Activated T-helper 17 cell treated with anti-CD3 and anti-CD28 coated beads, Interleukin-2, amount 50 U/mL, for 72 hours (primary cell): ENCODE data around the gene SLC6A16. TPM values are rescaled to one million over a fixed set of nuclear protein-coding genes. Genes with fewer than 3 reads are reported as not detected.
"Not testable (repeated sequence)": the region's sequence is repeated elsewhere in the genome, so short reads cannot be mapped to it uniquely, and the experiment has no call there.

Experiments
- ATAC-seq: fragments of 150-1000 bp; cut with Tn5 transposase; replicated peaks from 2 replicates; pipeline ENCODE4 v1.10.0; 2021; ENCODE audit warnings: mild to moderate bottlenecking, moderate library complexity
- H3K27ac Mint-ChIP-seq: one replicate; pipeline ENCODE4 v1.8.0; 2022; ENCODE audit warnings: mixed read lengths
- H3K27me3 Mint-ChIP-seq: one replicate; pipeline ENCODE4 v1.8.0; 2022; ENCODE audit warnings: mixed read lengths
- H3K36me3 Mint-ChIP-seq: one replicate; pipeline ENCODE4 v1.8.0; 2022; ENCODE audit warnings: low read depth, mild to moderate bottlenecking, mixed read lengths
- H3K4me1 Mint-ChIP-seq: one replicate; pipeline ENCODE4 v1.8.0; 2022; ENCODE audit warnings: mixed read lengths
- H3K4me3 Mint-ChIP-seq: one replicate; pipeline ENCODE4 v1.8.0; 2022; ENCODE audit warnings: mild to moderate bottlenecking, mixed read lengths
- H3K9me3 Mint-ChIP-seq: one replicate; pipeline ENCODE4 v1.8.0; 2022; ENCODE audit warnings: mixed read lengths
- total RNA-seq, 2 donors: library from RNA; stranded (reverse); gene quantifications; one replicate each; pipeline ENCODE4 v1.2.3, GENCODE V29; 2022

The SLC6A16 gene
- total RNA-seq, 2 donors from 2014 or later: 1.1 to 1.4 TPM

- Mint-ChIP-seq H3K4me1 (peaks cover 29% of the 10 kb centered on the region), H3K36me3 (peaks cover 53% of the 10 kb centered on the region), H3K27ac (no peak overlapping the region), H3K27me3 (no peaks in the 10 kb centered on the region), H3K9me3 (no peaks in the 10 kb centered on the region), H3K4me3 (no peak overlapping the region)
- no peak for ATAC-seq
Observed at GRCh38 chr19:49338691-49339300, 13.8 kb upstream of the SLC6A16 start.

- Mint-ChIP-seq H3K36me3 (peaks cover 53% of the 10 kb centered on the region), H3K27ac (no peak overlapping the region), H3K27me3 (no peaks in the 10 kb centered on the region), H3K4me1 (peaks cover 36% of the 10 kb centered on the region), H3K4me3 (no peak overlapping the region), H3K9me3 (no peaks in the 10 kb centered on the region)
- no peak for ATAC-seq
Observed at GRCh38 chr19:49338023-49338677, 13.2 kb upstream of the SLC6A16 start.

GRCh38 chr19:49337267-49338022 lies 12.5 kb upstream of the SLC6A16 start:
- no peaks in the 10 kb centered on the region for H3K27me3 Mint-ChIP-seq
- H3K4me1 Mint-ChIP-seq: peaks cover 41% of the 10 kb centered on the region
- peaks cover 53% of the 10 kb centered on the region for H3K36me3 Mint-ChIP-seq
- ATAC-seq: no peak
- peak overlapping the region; percentile 95 for H3K27ac Mint-ChIP-seq
- peak overlapping the region; percentile 97 for H3K4me3 Mint-ChIP-seq
- H3K9me3 Mint-ChIP-seq: no peaks in the 10 kb centered on the region

GRCh38 chr19:49336482-49337266 lies 11.7 kb upstream of the SLC6A16 start:
- no peak for ATAC-seq
- H3K4me1 Mint-ChIP-seq: peaks cover 47% of the 10 kb centered on the region
- no peaks in the 10 kb centered on the region for H3K27me3 Mint-ChIP-seq
- peak overlapping the region; percentile 95 for H3K27ac Mint-ChIP-seq
- H3K4me3 Mint-ChIP-seq: peak overlapping the region; percentile 97
- H3K9me3 Mint-ChIP-seq: no peaks in the 10 kb centered on the region
- peaks cover 53% of the 10 kb centered on the region for H3K36me3 Mint-ChIP-seq

GRCh38 chr19:49335784-49336481 lies 10.9 kb upstream of the SLC6A16 start:
- peak overlapping the region; percentile 97 for H3K4me3 Mint-ChIP-seq
- peak overlapping the region; percentile 95 for H3K27ac Mint-ChIP-seq
- ATAC-seq: peak; percentile 32
- H3K27me3 Mint-ChIP-seq: no peaks in the 10 kb centered on the region
- H3K9me3 Mint-ChIP-seq: no peaks in the 10 kb centered on the region
- peaks cover 53% of the 10 kb centered on the region for H3K36me3 Mint-ChIP-seq
- peaks cover 47% of the 10 kb centered on the region for H3K4me1 Mint-ChIP-seq

GRCh38 chr19:49335071-49335783 lies 10.2 kb upstream of the SLC6A16 start, which contains the start of gene CD37:
Gene CD37, plus strand, starts transcription at chr19:49335406. Its CDS starts 135 bp downstream, at chr19:49335541.
- peak within 1 kb of the TSS; percentile 95 for H3K27ac Mint-ChIP-seq
- H3K36me3 Mint-ChIP-seq: peaks cover 51% of the 10 kb centered on the region
- H3K27me3 Mint-ChIP-seq: no peaks in the 10 kb centered on the region
- peaks cover 1% of the 10 kb centered on the region for H3K9me3 Mint-ChIP-seq
- H3K4me1 Mint-ChIP-seq: peaks cover 51% of the 10 kb centered on the region
- ATAC-seq: peak; percentile 65
- H3K4me3 Mint-ChIP-seq: peak within 1 kb of the TSS; percentile 97

- Mint-ChIP-seq H3K27ac (peak overlapping the region; percentile 95), H3K9me3 (peaks cover 5% of the 10 kb centered on the region), H3K36me3 (peaks cover 48% of the 10 kb centered on the region), H3K4me1 (peaks cover 56% of the 10 kb centered on the region), H3K27me3 (no peaks in the 10 kb centered on the region), H3K4me3 (peak overlapping the region; percentile 97)
- ATAC-seq: peak; percentile 64
Observed at GRCh38 chr19:49333811-49334288, 8.9 kb upstream of the SLC6A16 start.

GRCh38 chr19:49333418-49333805 lies 8.4 kb upstream of the SLC6A16 start:
- peak overlapping the region; percentile 95 for H3K27ac Mint-ChIP-seq
- H3K27me3 Mint-ChIP-seq: no peaks in the 10 kb centered on the region
- peaks cover 56% of the 10 kb centered on the region for H3K4me1 Mint-ChIP-seq
- peak overlapping the region; percentile 97 for H3K4me3 Mint-ChIP-seq
- H3K9me3 Mint-ChIP-seq: peaks cover 5% of the 10 kb centered on the region
- no peak for ATAC-seq
- peaks cover 44% of the 10 kb centered on the region for H3K36me3 Mint-ChIP-seq

GRCh38 chr19:49332691-49333417 lies 7.9 kb upstream of the SLC6A16 start:
- Mint-ChIP-seq H3K4me1 (peaks cover 57% of the 10 kb centered on the region), H3K36me3 (peaks cover 38% of the 10 kb centered on the region), H3K27ac (peak overlapping the region; percentile 95), H3K4me3 (peak overlapping the region; percentile 97)
- not testable (repeated sequence) for H3K27me3 Mint-ChIP-seq, H3K9me3 Mint-ChIP-seq, ATAC-seq

GRCh38 chr19:49331616-49332055 lies 6.6 kb upstream of the SLC6A16 start:
- H3K27ac Mint-ChIP-seq: peak overlapping the region; percentile 80
- peak overlapping the region; percentile 97 for H3K4me3 Mint-ChIP-seq
- no peaks in the 10 kb centered on the region for H3K27me3 Mint-ChIP-seq
- peaks cover 55% of the 10 kb centered on the region for H3K4me1 Mint-ChIP-seq
- peak; percentile 78 for ATAC-seq
- peaks cover 5% of the 10 kb centered on the region for H3K9me3 Mint-ChIP-seq
- H3K36me3 Mint-ChIP-seq: peaks cover 26% of the 10 kb centered on the region

GRCh38 chr19:49331187-49331586 lies 6.2 kb upstream of the SLC6A16 start:
- Mint-ChIP-seq H3K4me1 (peaks cover 51% of the 10 kb centered on the region), H3K27ac (peak overlapping the region; percentile 80), H3K4me3 (peak overlapping the region; percentile 97), H3K36me3 (peaks cover 22% of the 10 kb centered on the region)
- ATAC-seq, H3K27me3 Mint-ChIP-seq, H3K9me3 Mint-ChIP-seq: not testable (repeated sequence)

GRCh38 chr19:49328741-49329140 lies 3.8 kb upstream of the SLC6A16 start:
- ATAC-seq: no peak
- H3K36me3 Mint-ChIP-seq: peaks cover 8% of the 10 kb centered on the region
- peak overlapping the region; percentile 60 for H3K27ac Mint-ChIP-seq
- peaks cover 39% of the 10 kb centered on the region for H3K4me1 Mint-ChIP-seq
- H3K9me3 Mint-ChIP-seq: peaks cover 5% of the 10 kb centered on the region
- peak overlapping the region; percentile 32 for H3K4me3 Mint-ChIP-seq
- no peaks in the 10 kb centered on the region for H3K27me3 Mint-ChIP-seq
